Nephron progenitor cell (in vitro differentiated cells): ENCODE data around the gene MAP3K12.

Source experiments
- DNase-seq: peaks from one replicate; pipeline ENCODE4 v3.0.0; 2021
- H3K27ac Mint-ChIP-seq: 2 replicates; pipeline ENCODE4 v1.8.0; 2021; ENCODE audit warnings: mild to moderate bottlenecking, moderate library complexity, mixed read lengths
- H3K27me3 Mint-ChIP-seq: 2 replicates; pipeline ENCODE4 v1.8.0; 2021; ENCODE audit warnings: mild to moderate bottlenecking, low read depth, mixed read lengths; ENCODE audit not compliant: poor library complexity
- H3K36me3 Mint-ChIP-seq: 2 replicates; pipeline ENCODE4 v1.8.0; 2021; ENCODE audit warnings: low read depth, mixed read lengths
- H3K4me1 Mint-ChIP-seq: 2 replicates; pipeline ENCODE4 v1.8.0; 2021; ENCODE audit warnings: mixed read lengths
- H3K4me3 Mint-ChIP-seq: 2 replicates; pipeline ENCODE4 v1.8.0; 2021; ENCODE audit warnings: mild to moderate bottlenecking, moderate library complexity, mixed read lengths
- H3K9me3 Mint-ChIP-seq: 2 replicates; pipeline ENCODE4 v1.8.0; 2021; ENCODE audit warnings: mild to moderate bottlenecking, moderate library complexity, mixed read lengths
- TF ChIP-seq, protein P1 (sequence below): fragments of 200-600 bp; sonication (generic); IDR thresholded peaks from 2 replicates; pipeline ENCODE4 v1.5.0; 2021; ENCODE audit warnings: antibody characterized with exemption

MAP3K12 gene

GRCh38 chr12:53513712-53514410 lies 14.6 kb upstream of the MAP3K12 start:
- TF ChIP-seq, protein P1, sequence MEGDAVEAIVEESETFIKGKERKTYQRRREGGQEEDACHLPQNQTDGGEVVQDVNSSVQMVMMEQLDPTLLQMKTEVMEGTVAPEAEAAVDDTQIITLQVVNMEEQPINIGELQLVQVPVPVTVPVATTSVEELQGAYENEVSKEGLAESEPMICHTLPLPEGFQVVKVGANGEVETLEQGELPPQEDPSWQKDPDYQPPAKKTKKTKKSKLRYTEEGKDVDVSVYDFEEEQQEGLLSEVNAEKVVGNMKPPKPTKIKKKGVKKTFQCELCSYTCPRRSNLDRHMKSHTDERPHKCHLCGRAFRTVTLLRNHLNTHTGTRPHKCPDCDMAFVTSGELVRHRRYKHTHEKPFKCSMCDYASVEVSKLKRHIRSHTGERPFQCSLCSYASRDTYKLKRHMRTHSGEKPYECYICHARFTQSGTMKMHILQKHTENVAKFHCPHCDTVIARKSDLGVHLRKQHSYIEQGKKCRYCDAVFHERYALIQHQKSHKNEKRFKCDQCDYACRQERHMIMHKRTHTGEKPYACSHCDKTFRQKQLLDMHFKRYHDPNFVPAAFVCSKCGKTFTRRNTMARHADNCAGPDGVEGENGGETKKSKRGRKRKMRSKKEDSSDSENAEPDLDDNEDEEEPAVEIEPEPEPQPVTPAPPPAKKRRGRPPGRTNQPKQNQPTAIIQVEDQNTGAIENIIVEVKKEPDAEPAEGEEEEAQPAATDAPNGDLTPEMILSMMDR = no peak
- peaks cover 22% of the 10 kb centered on the region for H3K36me3 Mint-ChIP-seq
- H3K4me1 Mint-ChIP-seq = no peaks in the 10 kb centered on the region
- H3K27ac Mint-ChIP-seq = no peak overlapping the region
- peaks cover 4% of the 10 kb centered on the region for H3K27me3 Mint-ChIP-seq
- H3K4me3 Mint-ChIP-seq = no peak overlapping the region
- no peak for DNase-seq
- H3K9me3 Mint-ChIP-seq = no peaks in the 10 kb centered on the region

- Mint-ChIP-seq H3K36me3 (peaks cover 17% of the 10 kb centered on the region), H3K27ac (no peak overlapping the region), H3K27me3 (peaks cover 4% of the 10 kb centered on the region), H3K4me1 (peaks cover 4% of the 10 kb centered on the region), H3K4me3 (no peak overlapping the region), H3K9me3 (no peaks in the 10 kb centered on the region)
- TF ChIP-seq, protein P1 = no peak
- DNase-seq = no peak
These were observed 11.0 kb upstream of the MAP3K12 start for GRCh38 chr12:53510181-53510812.

DNA sequence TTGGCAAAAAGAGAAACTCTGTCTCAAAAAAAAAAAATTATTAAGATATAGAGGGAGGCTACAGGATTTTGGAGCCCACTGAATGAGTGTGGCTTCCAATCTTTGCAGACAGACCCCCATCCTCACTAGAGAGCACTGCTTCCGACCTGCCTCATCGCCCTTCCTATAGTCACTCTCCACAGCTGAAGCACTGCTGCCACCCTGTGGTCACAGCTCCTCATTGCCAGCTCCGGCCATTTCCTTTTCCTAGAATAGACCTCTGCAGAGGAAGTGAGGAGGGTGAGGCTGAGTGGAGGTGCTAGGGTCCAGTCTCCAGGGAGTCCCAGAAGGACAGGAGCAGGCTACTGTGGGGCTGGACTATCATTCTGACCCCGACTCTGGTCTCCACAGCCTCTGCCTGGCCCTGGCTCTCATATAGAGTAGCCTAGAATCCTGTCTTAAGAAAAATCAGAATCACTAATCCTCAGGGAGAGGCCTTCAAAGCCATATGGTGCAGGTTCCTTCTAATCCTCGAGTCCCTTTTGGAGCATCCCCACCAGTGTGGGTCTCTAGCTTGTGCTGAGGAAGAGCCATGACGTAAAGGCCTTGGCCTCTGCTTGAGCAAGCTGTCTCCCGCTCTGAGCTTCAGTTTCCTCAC lies 9.4 kb upstream of the MAP3K12 start:
- H3K4me1 Mint-ChIP-seq = peaks cover 4% of the 10 kb centered on the region

GRCh38 chr12:53507603-53507885 lies 8.3 kb upstream of the MAP3K12 start:
- H3K4me3 Mint-ChIP-seq = no peak overlapping the region
- peaks cover 16% of the 10 kb centered on the region for H3K36me3 Mint-ChIP-seq
- TF ChIP-seq, protein P1 = no peak
- H3K9me3 Mint-ChIP-seq = no peaks in the 10 kb centered on the region
- peaks cover 5% of the 10 kb centered on the region for H3K27me3 Mint-ChIP-seq
- no peak for DNase-seq
- peaks cover 7% of the 10 kb centered on the region for H3K4me1 Mint-ChIP-seq
- H3K27ac Mint-ChIP-seq = peak overlapping the region; percentile 54

More for the DNA sequence above, 9.4 kb upstream of the MAP3K12 start:
- TF ChIP-seq, protein P1 = peak; percentile 76
- Mint-ChIP-seq H3K9me3 (no peaks in the 10 kb centered on the region), H3K27ac (no peak overlapping the region), H3K36me3 (peaks cover 17% of the 10 kb centered on the region), H3K27me3 (peaks cover 4% of the 10 kb centered on the region), H3K4me3 (no peak overlapping the region)
- DNase-seq = peak; percentile 92

GRCh38 chr12:53506881-53507602 lies 7.8 kb upstream of the MAP3K12 start, which contains the start of gene NPFF:
Gene NPFF, minus strand, starts transcription at chr12:53507484. Its CDS starts 10 bp downstream, at chr12:53507474.
- peaks cover 16% of the 10 kb centered on the region for H3K36me3 Mint-ChIP-seq
- H3K27ac Mint-ChIP-seq = peak within 1 kb of the TSS; percentile 54
- H3K9me3 Mint-ChIP-seq = no peaks in the 10 kb centered on the region
- H3K4me1 Mint-ChIP-seq = peaks cover 12% of the 10 kb centered on the region
- DNase-seq = no peak
- TF ChIP-seq, protein P1 = no peak
- no peak within 1 kb of the TSS for H3K4me3 Mint-ChIP-seq
- H3K27me3 Mint-ChIP-seq = peaks cover 4% of the 10 kb centered on the region
